ENCODE results near the gene MC1R.

Gene MC1R

DNA sequence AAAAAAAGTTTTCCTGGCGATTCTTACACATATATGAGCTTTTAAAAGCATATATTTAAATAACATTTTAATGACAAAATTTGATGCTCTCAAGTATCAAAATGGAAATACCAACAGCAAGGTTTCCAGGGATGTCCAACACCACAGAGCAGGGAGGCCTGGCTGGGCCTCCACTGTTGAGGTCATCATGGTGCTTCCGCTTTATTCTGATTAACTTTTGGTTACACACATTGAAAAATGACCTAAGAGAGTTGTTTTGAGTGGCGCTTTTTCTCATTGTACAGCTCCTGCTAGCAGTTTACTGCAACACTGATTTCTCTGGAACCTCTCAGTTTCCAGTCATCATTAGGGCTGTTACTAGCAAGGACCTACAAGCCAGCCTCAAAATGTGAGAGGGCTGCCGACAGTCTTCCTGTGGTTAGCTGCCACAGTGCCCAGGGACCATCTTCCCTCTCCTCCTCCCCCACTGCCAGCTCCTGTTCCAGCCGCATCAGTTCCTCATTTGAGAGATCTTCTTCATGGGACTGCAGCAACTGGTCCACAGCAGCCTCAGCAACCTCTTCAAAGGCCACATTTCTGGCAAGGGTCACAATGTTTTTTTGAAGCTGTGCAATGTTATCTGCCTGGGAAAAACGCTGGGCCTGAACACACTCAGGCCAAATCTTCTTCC lies 51.2 kb downstream of the MC1R start:
- H3K4me3 ChIP-seq (replicated peaks; ENCODE audit: low read depth, low read length): no peak overlapping the region
- TF ChIP-seq, protein P1, sequence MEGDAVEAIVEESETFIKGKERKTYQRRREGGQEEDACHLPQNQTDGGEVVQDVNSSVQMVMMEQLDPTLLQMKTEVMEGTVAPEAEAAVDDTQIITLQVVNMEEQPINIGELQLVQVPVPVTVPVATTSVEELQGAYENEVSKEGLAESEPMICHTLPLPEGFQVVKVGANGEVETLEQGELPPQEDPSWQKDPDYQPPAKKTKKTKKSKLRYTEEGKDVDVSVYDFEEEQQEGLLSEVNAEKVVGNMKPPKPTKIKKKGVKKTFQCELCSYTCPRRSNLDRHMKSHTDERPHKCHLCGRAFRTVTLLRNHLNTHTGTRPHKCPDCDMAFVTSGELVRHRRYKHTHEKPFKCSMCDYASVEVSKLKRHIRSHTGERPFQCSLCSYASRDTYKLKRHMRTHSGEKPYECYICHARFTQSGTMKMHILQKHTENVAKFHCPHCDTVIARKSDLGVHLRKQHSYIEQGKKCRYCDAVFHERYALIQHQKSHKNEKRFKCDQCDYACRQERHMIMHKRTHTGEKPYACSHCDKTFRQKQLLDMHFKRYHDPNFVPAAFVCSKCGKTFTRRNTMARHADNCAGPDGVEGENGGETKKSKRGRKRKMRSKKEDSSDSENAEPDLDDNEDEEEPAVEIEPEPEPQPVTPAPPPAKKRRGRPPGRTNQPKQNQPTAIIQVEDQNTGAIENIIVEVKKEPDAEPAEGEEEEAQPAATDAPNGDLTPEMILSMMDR (IDR thresholded peaks at IDR 0.05; ENCODE audit: low read depth, low read length, missing control alignments): no peak
- no peak for DNase-seq (ENCODE audit: extremely low read depth, low read depth)

All from HFF-Myc (cell line).